Stomach (tissue), 4 donors: ENCODE results near the gene MED25.

Source experiments
- CTCF ChIP-seq, 7 experiments: fragments of 450-650 bp in 4 of 7; fragments of 200-600 bp in 3 of 7; sonication (generic) in 3 of 7; IDR thresholded peaks; one replicate each; pipeline ENCODE4 v1.5.1; 2016 to 2019; ENCODE audit warnings: antibody characterized with exemption in 7 of 7, control low read depth in 2 of 7, mild to moderate bottlenecking in 1 of 7
- POLR2A ChIP-seq, 4 donors: fragments of 450-650 bp; IDR thresholded peaks; one replicate each; pipeline ENCODE4 v1.6.1; 2016; ENCODE audit warnings: antibody characterized with exemption in 4 of 4, control low read depth in 2 of 4, mild to moderate bottlenecking in 1 of 4, moderate library complexity in 1 of 4

DNA sequence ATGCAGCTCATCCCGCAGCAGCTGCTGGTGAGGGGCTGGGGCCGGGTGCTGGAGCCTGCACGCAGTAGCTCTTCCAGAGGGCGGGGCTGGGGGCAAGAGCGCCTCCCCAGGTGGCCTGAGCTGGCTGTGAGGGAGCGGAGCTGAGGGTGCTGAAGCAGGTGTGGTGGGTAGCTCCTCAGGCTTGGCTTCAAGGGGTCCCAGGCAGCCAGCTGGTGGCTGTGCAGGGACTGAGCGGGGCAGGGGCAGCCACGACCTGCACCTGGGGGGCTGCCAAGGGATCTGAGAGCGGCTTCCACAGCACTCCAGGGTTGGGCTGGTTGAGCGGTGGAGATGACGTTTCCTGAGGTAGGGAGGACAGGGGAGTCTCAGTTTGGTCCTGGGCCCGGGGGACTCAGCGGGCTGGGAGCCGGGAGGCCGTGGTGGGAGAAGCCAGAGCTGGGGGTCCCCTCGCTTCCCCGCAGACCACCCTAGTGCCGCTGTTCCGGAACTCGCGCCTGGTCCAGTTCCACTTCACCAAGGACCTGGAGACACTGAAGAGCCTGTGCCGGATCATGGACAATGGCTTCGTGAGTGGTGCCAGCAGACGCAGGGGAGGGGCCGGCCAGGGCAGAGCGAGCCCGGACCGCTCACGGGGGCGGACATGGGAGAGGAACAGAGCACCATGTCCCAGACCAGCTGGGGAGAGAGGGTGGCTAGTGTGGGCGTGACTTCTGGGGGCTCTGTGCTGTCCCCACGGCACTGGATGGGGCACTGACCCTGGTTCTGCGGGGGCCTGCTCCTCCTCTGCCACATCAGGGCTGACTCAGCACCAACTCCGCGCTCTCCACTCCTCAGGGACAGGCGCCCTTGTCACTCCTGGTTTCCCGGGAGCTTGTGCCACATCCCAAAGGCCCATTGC is 40.2 kb downstream of the MED25 start:
- no peak for TF ChIP-seq CTCF (IDR thresholded peaks at IDR 0.05)
- no peak for TF ChIP-seq POLR2A (IDR thresholded peaks at IDR 0.05)
